Anterior cingulate cortex (tissue), 58 donors: ENCODE results near the gene NTNG1.
"Not testable (repeated sequence)": the region's sequence is repeated elsewhere in the genome, so short reads cannot be mapped to it uniquely, and the experiment has no call there.

Source experiments
- DNase-seq, 58 donors: peaks; one replicate each; lab custom pipeline; 2025; lab: John Stamatoyannopoulos, UW

The NTNG1 gene

GRCh38 chr1:107194380-107194779 lies 53.5 kb downstream of the NTNG1 start:
- DNase-seq, result no peak

- DNase-seq, result no peak
Measured at GRCh38 chr1:107195476-107195875, 54.6 kb downstream of the NTNG1 start.

- DNase-seq, result no peak
Measured at GRCh38 chr1:107196973-107197562, 56.2 kb downstream of the NTNG1 start.

- no peak for DNase-seq
Measured at GRCh38 chr1:107198561-107198960, 57.7 kb downstream of the NTNG1 start.

GRCh38 chr1:107200631-107201030 lies 59.8 kb downstream of the NTNG1 start:
- DNase-seq, result no peak

- no peak for DNase-seq
Measured at GRCh38 chr1:107202007-107202406, 61.2 kb downstream of the NTNG1 start.

GRCh38 chr1:107213225-107213624 lies 72.4 kb downstream of the NTNG1 start:
- peak in 3 of 58 donors; percentile 1 to 2 (median 1) for DNase-seq

GRCh38 chr1:107220036-107220435 lies 79.2 kb downstream of the NTNG1 start:
- no peak for DNase-seq

GRCh38 chr1:107225706-107226105 lies 84.9 kb downstream of the NTNG1 start:
- no peak for DNase-seq

GRCh38 chr1:107228704-107229371 lies 88.0 kb downstream of the NTNG1 start:
- no peak for DNase-seq

- DNase-seq, result no peak
Measured at GRCh38 chr1:107229711-107230110, 88.9 kb downstream of the NTNG1 start.

GRCh38 chr1:107230121-107230520 lies 89.3 kb downstream of the NTNG1 start:
- DNase-seq, result no peak

GRCh38 chr1:107231291-107231690 lies 90.5 kb downstream of the NTNG1 start:
- DNase-seq, result no peak

GRCh38 chr1:107232426-107232825 lies 91.6 kb downstream of the NTNG1 start:
- no peak for DNase-seq

- not testable (repeated sequence) for DNase-seq
Measured at GRCh38 chr1:107236760-107237159, 95.9 kb downstream of the NTNG1 start.

- DNase-seq, result no peak
Measured at GRCh38 chr1:107243461-107243860, 102.6 kb downstream of the NTNG1 start.

- DNase-seq, result no peak
Measured at GRCh38 chr1:107244709-107245500, 104.1 kb downstream of the NTNG1 start.

- no peak for DNase-seq
Measured at GRCh38 chr1:107246775-107247345, 106.0 kb downstream of the NTNG1 start.

GRCh38 chr1:107247679-107248078 lies 106.8 kb downstream of the NTNG1 start:
- DNase-seq, result no peak

GRCh38 chr1:107250169-107250568 lies 109.3 kb downstream of the NTNG1 start:
- no peak for DNase-seq

- no peak for DNase-seq
Measured at GRCh38 chr1:107251083-107251482, 110.2 kb downstream of the NTNG1 start.
